ENCODE results near the gene VAMP2.

Gene VAMP2

DNA sequence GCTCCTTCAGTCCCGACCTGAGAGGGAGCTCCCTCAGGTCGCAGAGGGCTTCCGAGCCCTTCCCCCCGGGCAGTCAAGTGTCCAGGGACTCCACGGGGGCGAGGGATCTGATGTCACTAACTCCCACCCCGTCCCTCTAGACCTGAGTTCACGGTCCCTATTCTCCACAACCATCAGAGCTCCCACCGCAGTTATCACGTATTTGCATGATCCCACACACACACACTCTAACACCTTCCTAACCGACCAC, 6.8 kb downstream of the VAMP2 start:
- in situ Hi-C loops (cut with MboI; ENCODE audit: low sequenced_read_pairs) = no loop called here

DNA sequence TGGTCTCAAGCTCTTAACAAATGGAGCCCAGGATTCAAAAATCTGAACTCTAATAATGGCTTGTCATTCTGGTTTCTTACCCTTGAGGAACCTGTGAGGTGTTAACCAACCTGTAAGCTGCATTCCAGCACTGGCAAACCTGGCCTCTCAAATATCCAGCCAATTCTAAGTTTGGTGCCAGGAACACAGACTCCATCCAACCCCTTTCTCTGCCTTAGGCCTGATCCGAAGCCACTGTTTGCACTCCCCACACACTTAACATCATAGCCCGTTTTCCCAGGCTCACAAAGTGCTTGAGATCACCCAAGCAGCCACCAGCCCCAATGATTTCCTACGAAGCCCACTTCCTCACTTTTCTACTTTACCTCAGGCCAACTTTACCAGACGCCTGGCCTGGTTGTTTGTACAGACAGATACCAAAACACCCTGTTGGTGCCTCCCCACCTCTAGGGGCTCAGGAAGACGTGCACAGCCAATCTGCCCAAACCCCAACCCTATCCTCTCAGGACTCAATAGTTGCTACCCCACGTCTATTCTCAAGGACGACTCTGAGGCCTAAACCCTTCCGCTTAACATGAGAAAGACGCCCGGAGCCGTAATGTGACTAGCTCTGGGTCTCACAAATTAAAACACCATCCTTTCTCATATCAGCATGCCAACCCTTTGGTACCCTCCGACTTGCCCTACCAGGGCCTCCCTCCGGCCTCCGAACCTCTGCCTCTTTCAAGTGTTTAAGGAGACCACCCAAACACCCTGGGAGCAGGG, 7.3 kb downstream of the VAMP2 start:
- in situ Hi-C loops (cut with MboI; ENCODE audit: low sequenced_read_pairs) = no loop called here

DNA sequence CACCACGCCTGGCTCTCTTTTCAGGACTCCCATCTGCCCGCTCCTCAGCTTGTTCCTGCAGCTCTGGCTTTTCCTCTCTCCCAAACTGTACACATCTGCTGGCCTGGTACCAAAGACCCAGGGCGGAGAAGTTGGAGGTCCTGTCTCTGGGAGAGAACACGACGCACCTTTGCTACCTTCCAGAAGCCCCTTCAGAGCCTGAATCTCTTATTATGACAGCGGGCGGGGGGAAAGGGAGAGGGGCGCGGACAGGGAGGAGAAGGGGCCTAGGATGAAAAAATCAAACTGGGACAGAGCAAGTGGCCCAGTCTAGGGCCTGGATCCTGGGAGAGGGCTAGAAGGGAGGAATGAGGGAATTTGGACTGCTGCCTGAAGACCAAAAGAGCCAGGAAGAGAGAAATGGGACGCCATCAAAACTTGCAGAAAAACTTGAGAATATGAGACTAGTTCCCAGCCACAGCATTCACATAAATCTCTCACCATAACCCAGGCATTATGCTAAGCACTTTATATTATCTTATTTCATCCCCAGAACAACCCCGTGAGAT, 8.1 kb downstream of the VAMP2 start:
- in situ Hi-C loops (cut with MboI; ENCODE audit: low sequenced_read_pairs) = no loop called here

DNA sequence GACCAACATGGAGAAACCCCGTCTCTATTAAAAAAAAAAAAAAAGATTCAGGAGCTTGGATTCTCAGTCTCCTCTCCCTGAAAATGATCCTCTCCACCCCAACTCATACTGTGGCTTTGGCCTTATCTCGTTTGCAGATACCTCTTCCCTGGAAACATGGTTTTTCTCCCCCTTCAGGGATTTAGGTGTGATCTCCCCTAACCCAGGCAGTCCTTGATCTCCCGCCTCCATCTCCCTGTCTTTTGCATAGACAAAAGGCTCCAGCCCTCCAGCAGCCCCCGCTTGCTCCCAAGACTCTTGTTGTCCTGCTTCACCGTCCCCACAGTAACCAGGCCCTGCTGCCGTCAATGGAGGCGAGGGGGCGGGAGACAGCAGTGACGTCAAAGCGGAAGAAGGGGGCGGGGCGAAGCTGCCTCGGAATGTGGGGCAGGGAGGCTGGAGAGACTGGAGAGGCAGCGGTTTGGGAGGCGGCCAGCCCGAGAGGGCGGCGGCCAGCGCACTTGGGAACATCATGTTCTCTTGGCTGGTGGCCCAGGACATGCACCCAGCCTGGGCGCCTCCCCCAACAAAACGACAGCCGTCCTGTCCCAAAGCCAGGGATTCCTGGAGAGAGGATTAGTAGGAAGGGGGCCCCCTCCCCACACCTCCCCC, 8.7 kb downstream of the VAMP2 start:
- in situ Hi-C loops (cut with MboI; ENCODE audit: low sequenced_read_pairs) = no loop called here

DNA sequence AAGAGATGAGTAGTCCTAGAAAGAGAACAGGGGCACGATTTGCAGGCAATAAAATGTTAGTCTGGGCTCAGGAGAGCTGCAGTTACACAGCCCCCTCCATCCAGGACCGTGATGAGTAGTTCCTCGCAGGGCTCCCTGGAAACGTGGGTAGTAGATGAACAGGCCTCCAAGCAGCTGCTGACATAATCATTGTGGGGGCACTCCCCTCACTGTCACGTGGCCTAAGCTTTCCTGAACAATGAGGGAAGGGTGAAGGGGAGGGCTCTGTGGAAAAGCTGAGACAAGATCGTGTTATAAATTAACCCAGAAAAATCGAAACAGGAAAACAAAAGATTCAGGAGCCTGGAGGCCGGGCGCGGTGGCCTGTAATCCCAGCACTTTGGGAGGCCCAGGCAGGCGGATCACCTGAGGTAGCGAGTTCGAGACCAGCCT, 9.2 kb downstream of the VAMP2 start:
- in situ Hi-C loops (cut with MboI; ENCODE audit: low sequenced_read_pairs) = no loop called here

DNA sequence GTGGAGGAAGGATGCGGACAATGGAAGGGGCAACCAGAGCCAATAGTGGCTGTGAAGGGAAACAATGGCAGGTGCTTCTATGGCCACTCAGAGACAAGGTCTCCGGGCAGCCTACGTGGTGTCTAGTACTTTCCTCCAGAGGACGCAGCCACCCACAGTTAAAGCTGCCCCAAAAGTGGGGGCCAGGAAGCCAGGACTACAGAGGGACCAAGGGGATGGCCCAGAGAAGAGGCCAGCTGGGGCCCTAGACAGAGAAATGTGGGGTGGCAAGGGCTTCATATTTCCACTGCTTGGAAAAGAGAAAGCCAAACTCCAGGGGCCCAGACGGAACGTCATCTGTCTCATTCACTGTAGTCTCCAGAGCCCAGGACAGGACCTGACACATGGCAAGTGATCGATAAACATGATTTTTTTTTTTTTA, 9.7 kb downstream of the VAMP2 start:
- in situ Hi-C loops (cut with MboI; ENCODE audit: low sequenced_read_pairs) = no loop called here

DNA sequence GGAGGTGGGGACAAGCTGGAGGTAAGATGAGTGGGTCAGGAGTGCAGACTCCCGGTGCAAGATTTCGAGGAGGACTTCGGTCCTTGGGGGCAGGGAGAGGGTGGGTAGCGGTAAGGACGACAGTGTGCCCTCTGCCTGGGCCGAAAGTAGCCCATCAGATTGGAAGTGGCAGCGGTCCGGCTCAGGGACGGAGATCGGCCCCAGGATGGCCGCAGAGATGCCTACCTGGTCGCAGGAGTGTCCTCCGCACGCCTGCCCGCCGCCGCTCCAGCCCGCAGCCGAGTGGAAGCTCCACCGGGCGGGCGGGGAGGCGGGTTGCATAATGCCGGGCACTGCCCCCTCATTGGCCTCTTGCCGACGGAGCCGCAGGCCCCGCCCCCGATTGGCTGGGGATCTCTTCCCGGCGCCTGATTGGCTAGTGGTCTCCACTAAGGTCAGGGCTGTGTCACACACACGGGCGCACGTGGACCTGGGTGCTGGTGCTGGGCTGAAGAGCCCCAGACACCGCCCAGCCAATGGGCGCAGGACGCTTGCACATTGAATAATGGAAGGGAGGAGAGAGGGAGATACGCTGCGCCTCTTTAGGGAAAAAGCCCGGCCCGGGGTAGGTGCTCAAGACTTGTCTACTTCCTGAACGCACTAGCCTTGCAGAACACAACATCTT, 10.5 kb downstream of the VAMP2 start, which contains the start of gene PER1:
Gene PER1 (minus strand): TSS at position 293 of the 664 bp plus-strand sequence. CDS start 1,698 bp downstream, outside the sequence.
- in situ Hi-C loops (cut with MboI; ENCODE audit: low sequenced_read_pairs) = no loop called here

DNA sequence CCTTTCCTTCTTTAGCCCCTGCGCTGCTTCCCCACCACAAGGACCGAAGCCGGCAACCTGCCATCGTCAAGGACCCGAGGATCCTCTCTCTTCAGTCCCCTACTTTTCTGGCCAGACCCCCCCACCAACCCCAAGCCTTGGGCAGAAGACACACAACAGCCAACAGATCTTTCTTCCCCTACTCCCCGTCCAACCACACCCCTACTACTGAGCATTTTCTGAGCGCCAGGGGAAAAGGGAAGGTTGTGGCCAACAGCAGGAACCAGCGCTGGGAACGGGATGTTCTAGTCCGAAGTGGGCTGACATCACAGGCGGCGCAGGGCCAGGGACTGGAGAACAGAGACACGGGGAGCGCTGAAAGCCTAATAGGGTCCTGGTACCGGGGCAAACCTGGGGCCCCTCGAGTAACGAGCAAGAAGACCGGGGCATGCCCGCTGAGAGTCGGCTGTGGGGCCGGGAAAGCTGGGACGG, 11.1 kb downstream of the VAMP2 start:
- in situ Hi-C loops (cut with MboI; ENCODE audit: low sequenced_read_pairs) = no loop called here

DNA sequence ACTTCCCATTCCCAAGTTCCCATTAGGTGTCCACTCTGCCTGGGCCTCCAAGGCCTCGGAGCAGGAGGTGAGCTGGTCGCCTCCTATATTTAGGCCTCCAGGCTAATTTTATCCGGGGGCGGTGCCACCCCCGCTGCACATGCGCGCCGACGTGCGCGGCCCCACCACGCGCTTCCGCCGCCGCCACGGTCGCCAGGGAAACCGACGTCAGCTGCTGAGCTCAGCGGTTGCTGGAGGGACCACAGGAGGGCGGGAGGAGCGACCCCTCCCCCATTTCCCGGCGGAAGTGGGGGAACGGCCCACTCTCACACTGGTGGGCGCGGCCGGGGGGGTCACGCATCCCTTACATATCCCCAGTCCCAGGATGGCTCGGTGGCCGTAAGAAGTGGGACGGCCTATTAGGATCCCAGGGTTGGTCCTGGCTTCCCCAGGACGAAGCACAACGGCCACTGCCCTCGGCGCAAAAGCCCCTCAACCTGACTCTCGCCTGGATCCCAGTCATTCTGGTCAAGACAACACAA, 11.6 kb downstream of the VAMP2 start:
- in situ Hi-C loops (cut with MboI; ENCODE audit: low sequenced_read_pairs) = no loop called here

DNA sequence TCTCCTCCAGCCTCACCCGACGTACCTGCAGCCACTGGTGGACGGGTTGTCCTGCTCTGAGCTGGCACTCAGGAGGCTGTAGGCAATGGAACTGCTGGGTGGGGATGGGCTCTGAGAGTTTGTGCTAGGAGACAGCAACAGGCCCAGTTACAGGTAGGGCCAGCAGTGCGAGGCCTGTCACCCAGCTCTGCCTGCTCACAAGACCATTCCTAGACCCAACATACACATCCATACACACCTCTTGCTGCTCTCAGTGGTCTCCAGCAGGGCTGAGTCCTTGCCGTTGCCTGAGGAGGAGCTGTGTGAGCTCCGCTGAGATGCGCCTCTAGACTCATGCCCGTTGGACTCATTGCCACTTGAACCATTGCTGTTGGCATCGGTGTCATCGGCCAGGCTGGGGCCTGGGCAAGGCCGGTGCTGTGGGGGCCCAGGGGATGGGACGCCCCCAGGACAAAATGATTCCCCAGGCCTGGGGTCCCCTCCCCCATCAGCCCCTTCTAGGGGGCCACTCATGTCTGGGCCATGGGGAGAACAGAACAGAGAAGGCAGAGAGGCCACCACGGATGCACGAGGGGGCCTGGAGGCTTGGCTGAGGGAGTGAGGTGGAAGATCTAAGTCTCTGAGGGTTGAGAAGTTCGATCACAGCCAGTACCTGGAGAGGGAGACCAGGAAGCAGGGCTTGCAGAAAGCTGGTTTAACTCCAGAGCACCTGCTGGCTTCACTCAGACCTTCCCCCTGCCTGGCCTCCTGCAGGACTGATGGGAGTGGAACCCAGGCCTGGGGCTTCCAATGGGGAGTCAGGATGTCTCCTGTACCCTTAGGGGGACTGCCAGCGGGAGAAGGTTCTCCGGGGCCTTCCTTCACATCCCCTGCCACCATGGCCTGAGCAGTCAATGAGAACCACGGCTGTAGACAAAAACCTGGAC, 12.3 kb downstream of the VAMP2 start:
- in situ Hi-C loops (cut with MboI; ENCODE audit: low sequenced_read_pairs) = no loop called here

DNA sequence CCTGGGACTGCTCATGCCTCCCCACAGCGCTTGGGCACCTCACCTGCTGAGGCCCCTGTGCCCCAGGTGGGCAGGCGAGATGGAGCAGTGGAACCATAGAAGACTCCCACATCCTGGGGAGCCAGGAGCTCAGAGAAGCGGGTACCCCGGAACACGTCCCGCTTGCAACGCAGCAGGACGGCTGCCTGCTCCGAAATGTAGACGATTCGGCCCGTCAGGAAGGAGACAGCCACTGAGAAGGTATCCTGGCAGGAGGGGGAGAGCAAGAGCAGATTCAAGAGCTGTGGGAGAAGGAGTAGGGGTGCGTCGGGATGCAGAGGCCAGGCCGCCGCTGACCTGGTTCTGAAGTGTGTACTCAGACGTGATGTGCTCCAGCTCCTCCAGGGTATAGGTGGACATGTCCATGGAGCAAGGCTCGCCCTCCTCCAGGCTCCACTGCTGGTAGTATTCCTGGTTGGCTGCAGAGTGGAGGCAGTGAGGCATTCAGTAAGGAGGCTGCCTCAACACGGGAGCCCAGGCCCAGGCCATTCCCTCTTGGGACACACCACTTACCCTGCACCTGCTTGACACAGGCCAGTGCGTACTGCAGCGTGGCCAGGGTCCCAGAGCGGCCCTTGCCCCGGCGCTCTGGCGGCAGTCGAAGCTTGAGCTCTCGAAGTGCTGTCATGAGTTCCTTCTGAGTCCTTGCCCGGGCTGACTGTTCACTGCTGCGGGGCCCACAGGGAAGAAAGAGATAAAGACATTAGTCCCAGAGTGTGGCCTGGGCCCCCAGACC, 13.1 kb downstream of the VAMP2 start:
- in situ Hi-C loops (cut with MboI; ENCODE audit: low sequenced_read_pairs) = no loop called here

DNA sequence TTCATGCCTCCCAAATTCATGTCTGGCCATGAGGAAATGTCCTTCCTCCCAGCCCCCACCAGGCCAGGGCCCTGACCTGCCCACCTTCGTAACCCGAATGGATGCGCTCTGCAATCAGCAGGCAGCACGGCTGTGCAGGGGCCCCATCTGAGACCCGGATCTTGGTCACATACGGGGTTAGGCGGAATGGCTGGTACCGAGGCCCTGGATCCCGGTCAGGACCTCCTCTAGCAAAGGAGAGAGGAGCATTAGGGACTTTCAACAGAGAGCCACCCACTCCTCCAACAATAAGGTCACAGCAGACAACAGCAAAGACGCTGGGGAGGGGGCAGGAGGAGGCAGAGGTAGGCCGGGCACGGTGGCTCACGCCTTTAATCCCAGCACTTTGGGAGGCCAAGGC, 14.2 kb downstream of the VAMP2 start:
- in situ Hi-C loops (cut with MboI; ENCODE audit: low sequenced_read_pairs) = no loop called here

DNA sequence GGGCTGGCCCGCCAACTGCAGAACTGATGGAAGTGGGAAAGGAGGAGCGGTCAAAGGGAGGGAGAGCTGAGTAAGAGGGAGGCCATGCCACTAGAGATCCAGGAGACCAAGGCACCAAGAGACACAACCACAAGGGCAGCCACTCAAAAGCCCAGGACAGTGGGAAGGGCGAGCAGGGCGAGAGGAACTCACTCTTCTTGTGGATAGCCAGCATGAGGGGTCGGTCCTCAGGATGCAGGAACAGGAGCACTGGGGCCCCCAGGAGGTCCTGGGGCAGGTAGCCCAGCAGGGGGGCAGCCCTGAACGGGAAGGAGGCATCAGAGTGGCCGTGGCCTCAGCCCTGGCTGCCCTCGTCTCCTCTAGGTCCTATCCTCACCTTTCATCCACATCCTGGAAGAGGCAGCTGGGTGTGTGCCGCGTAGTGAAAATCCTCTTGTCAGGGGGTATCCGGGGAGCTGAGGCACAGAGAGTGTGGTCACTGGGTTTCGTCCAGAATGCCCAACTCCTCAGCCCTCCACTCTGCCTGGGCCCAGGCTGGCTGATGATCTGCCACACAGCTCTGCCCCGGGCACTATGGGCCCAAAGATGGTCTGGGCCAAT, 14.8 kb downstream of the VAMP2 start:
- in situ Hi-C loops (cut with MboI; ENCODE audit: low sequenced_read_pairs) = no loop called here

DNA sequence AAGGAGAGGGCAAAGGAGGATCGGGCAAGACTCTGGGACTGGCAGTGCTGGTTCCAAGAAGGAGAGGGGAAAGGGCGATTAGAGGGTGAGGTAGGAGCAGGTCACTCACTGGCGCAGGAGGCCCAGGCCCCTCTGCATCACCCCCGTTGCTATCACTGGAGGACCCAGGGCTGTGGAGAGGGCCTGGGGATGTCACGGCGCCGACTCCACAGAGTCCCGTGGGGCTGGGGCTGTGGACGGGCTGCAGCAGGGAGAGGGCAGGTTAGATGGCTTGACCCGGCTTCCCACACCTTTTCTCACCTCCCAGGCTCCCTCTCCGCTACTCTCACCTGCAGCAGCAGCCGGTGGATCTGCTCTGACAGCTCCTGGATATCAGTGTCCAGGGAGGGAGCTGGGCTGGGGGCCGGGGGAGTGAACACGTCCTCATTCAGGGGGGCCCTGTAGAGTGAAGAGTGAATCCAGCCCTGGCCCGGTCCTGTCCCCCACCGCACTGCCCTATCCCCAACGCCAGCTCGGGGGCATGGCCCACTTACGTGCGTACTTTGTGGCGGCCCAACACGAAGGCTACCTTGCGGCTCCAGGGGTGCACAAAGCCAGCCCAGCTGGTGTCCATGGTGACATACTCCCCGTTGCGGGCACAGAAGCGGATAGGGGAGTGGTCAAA, 15.5 kb downstream of the VAMP2 start:
- in situ Hi-C loops (cut with MboI; ENCODE audit: low sequenced_read_pairs) = no loop called here

DNA sequence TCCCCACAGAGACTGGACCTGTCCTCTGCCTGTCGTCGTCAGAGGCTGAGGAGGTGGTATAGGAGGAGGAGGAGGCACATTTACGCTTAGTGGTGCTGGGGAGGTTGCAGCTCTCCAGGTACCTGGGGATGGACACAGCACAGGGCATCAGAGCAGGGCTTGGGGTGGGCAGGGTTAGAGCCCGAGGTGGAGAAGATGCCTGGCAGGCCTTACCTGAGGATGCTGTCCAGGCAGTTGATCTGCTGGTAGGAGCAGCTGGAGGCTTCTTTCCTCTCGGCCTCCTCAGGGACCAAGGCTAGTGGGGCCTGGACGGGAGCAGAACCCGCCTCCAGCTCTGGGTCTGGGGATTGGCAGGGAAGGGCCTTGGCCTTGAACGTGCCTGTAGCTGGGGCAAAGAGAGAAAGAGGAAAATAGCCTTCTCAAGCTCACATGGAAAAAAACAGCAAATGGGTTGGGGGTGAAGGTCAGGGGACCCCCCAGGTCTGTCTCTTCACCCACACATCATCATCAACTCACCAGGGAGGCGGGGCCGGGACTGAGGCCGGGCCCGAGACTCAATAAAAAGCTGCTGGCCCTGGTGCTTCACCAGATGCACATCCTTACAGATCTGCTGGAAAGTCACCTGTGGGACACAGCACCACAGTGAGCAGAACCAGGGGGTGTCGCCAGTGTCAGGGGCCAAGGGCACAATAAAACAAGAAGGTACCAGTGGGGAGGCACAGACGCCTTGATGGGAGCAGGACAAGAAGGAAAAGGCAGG, 16.2 kb downstream of the VAMP2 start:
- in situ Hi-C loops (cut with MboI; ENCODE audit: low sequenced_read_pairs) = no loop called here

DNA sequence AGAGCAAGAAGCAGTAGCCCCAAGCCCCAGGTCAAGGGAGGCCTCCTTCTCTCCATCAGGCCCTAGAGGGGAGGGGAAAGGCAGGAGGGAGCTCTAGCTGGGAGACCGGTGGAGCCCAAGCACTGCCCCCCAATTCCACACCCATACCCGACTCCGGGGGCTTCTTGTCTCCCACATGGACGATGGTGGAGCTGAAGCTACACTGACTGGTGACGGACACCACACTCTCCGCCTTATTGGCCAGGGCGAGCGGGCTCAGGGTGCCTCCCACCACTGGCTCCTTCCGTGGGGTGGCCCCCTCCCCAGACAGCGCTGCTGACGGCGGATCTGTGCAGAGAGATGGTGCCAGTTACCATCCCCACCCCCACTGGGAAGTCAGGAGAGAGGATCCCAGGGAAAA, 16.9 kb downstream of the VAMP2 start:
- in situ Hi-C loops (cut with MboI; ENCODE audit: low sequenced_read_pairs) = no loop called here

DNA sequence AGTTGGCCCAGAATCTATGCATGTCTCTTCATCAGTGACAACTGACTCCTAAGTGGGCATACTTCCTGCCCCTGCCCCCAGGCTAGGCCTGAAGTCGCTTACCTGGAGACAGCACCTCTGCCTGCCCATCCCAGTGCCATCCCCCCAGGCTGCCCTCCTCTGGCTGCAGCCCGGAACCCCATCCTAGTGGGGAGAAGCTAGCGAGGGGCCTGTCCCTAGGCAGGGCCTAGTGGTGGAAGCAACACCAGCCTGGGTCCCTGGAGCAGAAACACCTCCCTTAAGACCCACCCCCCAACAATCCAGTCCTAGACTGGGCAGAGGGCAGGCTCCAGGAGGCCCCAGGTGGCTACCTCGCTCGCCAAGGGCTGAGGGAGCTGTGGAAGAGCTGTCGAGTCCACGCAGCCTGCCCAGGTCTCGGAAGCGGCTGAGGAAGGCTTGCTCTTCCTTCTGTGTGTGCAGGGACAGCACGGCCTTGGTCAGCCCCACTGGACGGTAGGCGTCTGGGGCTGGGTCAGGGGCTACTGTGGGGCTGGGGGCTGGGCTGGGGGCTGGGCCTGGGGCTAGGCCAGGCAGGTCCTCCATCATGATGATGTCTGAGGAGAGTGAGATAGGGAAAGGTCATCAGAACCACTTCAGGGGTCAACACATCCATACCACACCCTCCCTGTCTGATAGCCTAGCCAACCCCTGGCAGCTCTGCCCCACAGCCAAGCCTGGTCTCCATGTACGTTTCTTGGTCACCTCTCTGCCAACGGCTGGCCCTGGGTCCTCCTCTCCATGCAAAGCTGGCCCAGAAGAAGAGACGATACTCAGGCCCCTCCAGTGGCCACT, 18.1 kb downstream of the VAMP2 start:
- in situ Hi-C loops (cut with MboI; ENCODE audit: low sequenced_read_pairs) = no loop called here
